ENCODE data around the gene SAMM50.

DNA sequence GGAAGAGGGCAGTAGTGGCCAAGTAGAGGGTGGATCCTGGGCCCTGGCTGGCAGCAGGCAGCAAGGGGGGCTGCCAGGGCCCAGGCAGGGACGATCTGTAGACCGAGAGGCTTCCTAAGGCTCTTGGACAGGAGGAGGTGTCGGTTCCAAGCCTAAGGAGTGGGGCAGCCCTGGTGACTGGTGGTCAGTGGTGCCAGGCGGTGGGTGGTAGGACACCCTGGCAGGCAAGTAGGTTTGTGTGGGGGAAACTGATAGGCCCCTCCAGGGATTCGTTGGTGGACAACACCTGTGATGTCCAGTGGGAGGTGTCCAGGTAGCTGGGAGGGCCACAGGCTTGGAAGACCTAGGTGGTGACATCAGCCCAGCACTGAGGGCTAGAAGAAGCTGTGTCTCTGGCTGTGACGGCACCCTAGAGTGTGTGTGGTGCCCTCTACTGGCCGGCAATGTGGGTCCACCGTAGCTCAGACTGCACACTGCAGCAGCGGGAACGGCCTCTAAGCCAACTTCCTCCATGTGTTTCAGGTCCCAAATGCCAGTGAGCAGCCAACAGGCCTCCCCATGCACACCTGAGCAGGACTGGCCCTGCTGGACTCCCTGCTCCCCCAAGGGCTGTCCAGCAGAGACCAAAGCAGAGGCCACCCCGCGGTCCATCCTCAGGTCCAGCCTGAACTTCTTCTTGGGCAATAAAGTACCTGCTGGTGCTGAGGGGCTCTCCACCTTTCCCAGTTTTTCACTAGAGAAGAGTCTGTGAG is 9.4 kb upstream of the SAMM50 start:
- TF ChIP-seq, protein P1, sequence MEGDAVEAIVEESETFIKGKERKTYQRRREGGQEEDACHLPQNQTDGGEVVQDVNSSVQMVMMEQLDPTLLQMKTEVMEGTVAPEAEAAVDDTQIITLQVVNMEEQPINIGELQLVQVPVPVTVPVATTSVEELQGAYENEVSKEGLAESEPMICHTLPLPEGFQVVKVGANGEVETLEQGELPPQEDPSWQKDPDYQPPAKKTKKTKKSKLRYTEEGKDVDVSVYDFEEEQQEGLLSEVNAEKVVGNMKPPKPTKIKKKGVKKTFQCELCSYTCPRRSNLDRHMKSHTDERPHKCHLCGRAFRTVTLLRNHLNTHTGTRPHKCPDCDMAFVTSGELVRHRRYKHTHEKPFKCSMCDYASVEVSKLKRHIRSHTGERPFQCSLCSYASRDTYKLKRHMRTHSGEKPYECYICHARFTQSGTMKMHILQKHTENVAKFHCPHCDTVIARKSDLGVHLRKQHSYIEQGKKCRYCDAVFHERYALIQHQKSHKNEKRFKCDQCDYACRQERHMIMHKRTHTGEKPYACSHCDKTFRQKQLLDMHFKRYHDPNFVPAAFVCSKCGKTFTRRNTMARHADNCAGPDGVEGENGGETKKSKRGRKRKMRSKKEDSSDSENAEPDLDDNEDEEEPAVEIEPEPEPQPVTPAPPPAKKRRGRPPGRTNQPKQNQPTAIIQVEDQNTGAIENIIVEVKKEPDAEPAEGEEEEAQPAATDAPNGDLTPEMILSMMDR (IDR thresholded peaks at IDR 0.05): peak; percentile 49 to 67 (median 66)
- no peak for TF ChIP-seq POLR2A (IDR thresholded peaks at IDR 0.05)
